Suprapubic skin (tissue), 4 donors: ENCODE data around the gene CTSH. TPM values are rescaled to one million over a fixed set of nuclear protein-coding genes. Genes with fewer than 3 reads are reported as not detected.

Source experiments
- DNase-seq, 2 donors: peaks; one replicate each; pipeline ENCODE4 v3.0.0-alpha.2; 2019; ENCODE audit warnings: low spot score in 2 of 2
- H3K27ac ChIP-seq: fragments of 200-600 bp; sonication (generic); one replicate; pipeline ENCODE4 v1.5.1; 2019
- H3K27me3 ChIP-seq: fragments of 200-600 bp; sonication (generic); one replicate; pipeline ENCODE4 v1.5.1; 2019
- H3K36me3 ChIP-seq: fragments of 200-600 bp; sonication (generic); one replicate; pipeline ENCODE4 v1.5.1; 2019
- H3K4me1 ChIP-seq: fragments of 200-600 bp; sonication (generic); one replicate; pipeline ENCODE4 v1.5.1; 2019
- H3K4me3 ChIP-seq: fragments of 200-600 bp; sonication (generic); one replicate; pipeline ENCODE4 v1.5.1; 2019; ENCODE audit warnings: mild to moderate bottlenecking
- H3K9me3 ChIP-seq: fragments of 200-600 bp; sonication (generic); one replicate; pipeline ENCODE4 v1.5.1; 2019
- EP300 ChIP-seq: sonication (generic); formaldehyde crosslinking; IDR thresholded peaks from one replicate; pipeline ENCODE4 v1.6.1; 2017; ENCODE audit warnings: antibody characterized with exemption
- POLR2A ChIP-seq, 2 donors: fragments of 450-650 bp; IDR thresholded peaks; one replicate each; pipeline ENCODE4 v1.6.1; 2017; ENCODE audit warnings: antibody characterized with exemption in 2 of 2, mild to moderate bottlenecking in 2 of 2, moderate library complexity in 2 of 2
- POLR2AphosphoS5 ChIP-seq, 3 donors: sonication (generic); formaldehyde crosslinking; IDR thresholded peaks; one replicate each; pipeline ENCODE4 v1.6.1; 2017; ENCODE audit warnings: antibody characterized with exemption in 3 of 3
- WGBS: methylation state at CpG from one replicate; pipeline ENCODE4 v1.1.5; 2018; 5-methylcytosine and 5-hydroxymethylcytosine counted together
- total RNA-seq, 4 donors: library from RNA; depleted of rRNA; stranded (reverse); fragments of >200 nt; gene quantifications; one replicate each; pipeline ENCODE4 v1.1.0, GENCODE V29; 2016
- TF ChIP-seq, protein P1 (sequence below), 2 donors: fragments of 200-600 bp in 1 of 2; fragments of 450-650 bp in 1 of 2; sonication (generic) in 1 of 2; IDR thresholded peaks; one replicate each; pipeline ENCODE4 v1.5.1; 2016 to 2019; ENCODE audit warnings: antibody characterized with exemption in 2 of 2, mild to moderate bottlenecking in 1 of 2, moderate library complexity in 1 of 2

The CTSH gene
- total RNA-seq, 4 donors from 2014 or later: 98.4 to 308 (median 219) TPM

DNA sequence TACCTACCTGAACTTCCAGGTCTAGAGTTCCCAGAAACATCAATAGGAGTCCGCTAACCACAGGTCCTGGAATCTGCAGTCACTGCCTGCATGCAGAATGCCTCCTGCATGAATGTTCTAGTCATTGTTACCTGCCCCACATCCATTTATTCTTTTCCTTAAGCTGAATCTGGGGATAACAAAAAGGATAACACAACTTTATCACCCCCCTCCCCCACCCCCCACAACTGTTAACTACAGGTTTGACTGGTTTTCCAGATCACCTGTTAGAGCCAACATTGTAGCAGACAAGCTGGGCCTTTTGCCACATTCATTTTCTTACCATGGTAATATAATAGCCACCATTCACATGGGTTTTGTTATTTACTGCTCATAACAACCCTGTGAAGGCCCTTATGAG lies 4.6 kb upstream of the CTSH start:
- no peak for DNase-seq
- H3K27ac ChIP-seq: no peak overlapping the region
- TF ChIP-seq POLR2A (IDR thresholded peaks at IDR 0.05): no peak
- TF ChIP-seq, protein P1, sequence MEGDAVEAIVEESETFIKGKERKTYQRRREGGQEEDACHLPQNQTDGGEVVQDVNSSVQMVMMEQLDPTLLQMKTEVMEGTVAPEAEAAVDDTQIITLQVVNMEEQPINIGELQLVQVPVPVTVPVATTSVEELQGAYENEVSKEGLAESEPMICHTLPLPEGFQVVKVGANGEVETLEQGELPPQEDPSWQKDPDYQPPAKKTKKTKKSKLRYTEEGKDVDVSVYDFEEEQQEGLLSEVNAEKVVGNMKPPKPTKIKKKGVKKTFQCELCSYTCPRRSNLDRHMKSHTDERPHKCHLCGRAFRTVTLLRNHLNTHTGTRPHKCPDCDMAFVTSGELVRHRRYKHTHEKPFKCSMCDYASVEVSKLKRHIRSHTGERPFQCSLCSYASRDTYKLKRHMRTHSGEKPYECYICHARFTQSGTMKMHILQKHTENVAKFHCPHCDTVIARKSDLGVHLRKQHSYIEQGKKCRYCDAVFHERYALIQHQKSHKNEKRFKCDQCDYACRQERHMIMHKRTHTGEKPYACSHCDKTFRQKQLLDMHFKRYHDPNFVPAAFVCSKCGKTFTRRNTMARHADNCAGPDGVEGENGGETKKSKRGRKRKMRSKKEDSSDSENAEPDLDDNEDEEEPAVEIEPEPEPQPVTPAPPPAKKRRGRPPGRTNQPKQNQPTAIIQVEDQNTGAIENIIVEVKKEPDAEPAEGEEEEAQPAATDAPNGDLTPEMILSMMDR (IDR thresholded peaks at IDR 0.05): no peak
- TF ChIP-seq POLR2AphosphoS5 (IDR thresholded peaks at IDR 0.05): no peak
- TF ChIP-seq EP300: no peak
- no peaks in the 10 kb centered on the region for H3K27me3 ChIP-seq
- no peaks in the 10 kb centered on the region for H3K36me3 ChIP-seq
- no peak overlapping the region for H3K4me3 ChIP-seq
- 0% methylated on average over 1 of the region's 1 CpG for WGBS
- no peaks in the 10 kb centered on the region for H3K9me3 ChIP-seq
- peaks cover 22% of the 10 kb centered on the region for H3K4me1 ChIP-seq

DNA sequence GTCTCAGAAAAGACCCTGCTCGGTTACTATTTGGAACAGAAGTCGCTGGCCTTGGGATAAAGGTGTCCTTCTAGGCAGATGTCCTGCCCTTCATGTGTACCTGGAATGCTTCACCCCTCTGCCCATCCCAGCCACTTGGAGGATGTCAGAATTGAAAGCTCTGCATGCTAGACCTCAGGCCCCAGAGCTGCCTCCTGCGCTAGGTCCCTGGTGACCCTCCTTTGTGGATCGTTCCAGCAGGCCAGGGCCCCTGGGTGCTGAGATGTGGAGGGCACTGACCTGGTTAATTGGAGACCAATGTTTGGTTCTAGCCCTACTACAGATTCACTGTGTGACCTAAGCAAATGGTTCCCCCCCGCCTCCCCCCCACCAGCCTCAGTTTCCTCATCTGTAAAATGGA lies 2.7 kb upstream of the CTSH start:
- TF ChIP-seq POLR2A (IDR thresholded peaks at IDR 0.05): no peak
- TF ChIP-seq, protein P1 (IDR thresholded peaks at IDR 0.05): no peak
- TF ChIP-seq EP300: no peak
- TF ChIP-seq POLR2AphosphoS5 (IDR thresholded peaks at IDR 0.05): no peak
- 97% methylated on average over 3 of the region's 5 CpGs for WGBS
- no peak overlapping the region for H3K27ac ChIP-seq

DNA sequence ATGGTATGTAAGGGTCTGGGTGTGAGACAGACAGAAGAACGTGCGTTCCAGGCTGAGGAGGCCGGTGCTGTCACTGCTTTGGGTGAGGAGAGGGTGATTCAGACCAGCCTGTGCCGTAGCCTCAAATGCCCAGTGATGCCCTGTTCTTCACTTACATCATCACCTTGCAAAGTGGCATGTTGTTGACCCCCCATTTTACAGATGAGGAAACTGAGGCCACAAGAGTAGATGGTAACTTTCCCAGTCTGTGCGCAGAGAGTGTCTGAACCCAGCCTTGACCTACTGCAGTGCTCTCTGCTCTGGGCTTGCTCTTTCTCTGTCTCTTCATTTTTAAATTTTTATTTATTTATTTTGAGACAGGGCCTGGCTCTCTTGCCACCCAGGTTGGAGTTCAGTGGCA lies 1.6 kb upstream of the CTSH start:
- 76% methylated on average over 5 of the region's 5 CpGs for WGBS
- Histone ChIP-seq H3K36me3 (no peaks in the 10 kb centered on the region), H3K9me3 (no peaks in the 10 kb centered on the region), H3K27ac (no peak overlapping the region), H3K4me1 (peaks cover 30% of the 10 kb centered on the region), H3K4me3 (no peak overlapping the region), H3K27me3 (no peaks in the 10 kb centered on the region)
- TF ChIP-seq POLR2AphosphoS5 (IDR thresholded peaks at IDR 0.05): no peak
- DNase-seq: no peak

More for the DNA sequence above, 2.7 kb upstream of the CTSH start:
- Histone ChIP-seq H3K36me3 (no peaks in the 10 kb centered on the region), H3K4me1 (peaks cover 36% of the 10 kb centered on the region), H3K4me3 (no peak overlapping the region), H3K27me3 (no peaks in the 10 kb centered on the region), H3K9me3 (no peaks in the 10 kb centered on the region)
- DNase-seq: no peak

DNA sequence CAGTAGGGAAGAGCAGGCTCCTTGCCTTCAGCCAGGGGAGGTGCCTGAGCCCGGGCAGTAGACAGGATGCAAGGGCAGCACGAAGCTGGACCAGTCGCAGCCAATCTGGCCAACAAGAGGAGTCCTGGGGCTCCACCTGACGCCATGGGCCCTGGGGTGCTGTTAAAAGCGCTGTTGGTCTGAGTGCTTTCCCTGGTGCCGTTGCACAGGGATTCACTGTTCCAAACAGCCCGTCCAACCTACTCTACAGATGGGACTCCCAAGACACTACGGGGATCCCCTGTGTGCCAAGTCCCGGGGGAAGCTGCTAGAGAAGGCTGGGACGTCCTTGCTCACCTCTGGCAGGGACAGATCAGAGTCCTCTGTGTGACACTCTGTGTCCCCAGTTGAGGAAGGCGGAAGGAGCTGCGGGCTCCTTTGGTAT lies 632 bp downstream of the CTSH start:
- WGBS: 47% methylated on average over 11 of the region's 12 CpGs
- no peaks in the 10 kb centered on the region for H3K36me3 ChIP-seq
- H3K27ac ChIP-seq: peak overlapping the region; percentile 62
- H3K4me3 ChIP-seq: peak overlapping the region; percentile 53
- H3K27me3 ChIP-seq: no peaks in the 10 kb centered on the region
- DNase-seq: no peak
- H3K4me1 ChIP-seq: peaks cover 25% of the 10 kb centered on the region
- no peak for TF ChIP-seq EP300
- TF ChIP-seq, protein P1 (IDR thresholded peaks at IDR 0.05): no peak
- no peaks in the 10 kb centered on the region for H3K9me3 ChIP-seq

DNA sequence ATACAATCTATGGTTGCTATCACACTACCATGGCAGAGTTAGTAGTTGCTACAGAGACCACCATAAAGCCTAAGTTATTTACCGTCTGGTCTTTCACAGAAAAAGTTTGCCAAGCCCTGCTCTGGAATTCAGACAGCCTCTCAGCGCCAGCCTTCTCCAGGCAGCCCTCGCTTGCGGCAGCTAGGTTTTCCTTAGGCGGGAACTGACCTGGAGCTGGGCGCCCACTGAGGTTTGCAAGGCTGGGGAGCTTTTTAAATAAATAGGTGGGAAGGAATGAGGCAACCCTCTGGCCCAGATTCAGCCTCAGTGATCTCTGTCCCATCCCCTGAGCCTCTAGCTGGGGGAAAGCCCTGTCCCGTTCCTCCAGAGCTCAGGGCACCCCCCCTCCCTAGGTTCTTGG lies 1.2 kb downstream of the CTSH start:
- peak overlapping the region; percentile 53 for H3K4me3 ChIP-seq
- no peak for DNase-seq
- H3K9me3 ChIP-seq: no peaks in the 10 kb centered on the region
- H3K27me3 ChIP-seq: no peaks in the 10 kb centered on the region
- peaks cover 25% of the 10 kb centered on the region for H3K4me1 ChIP-seq
- no peak for TF ChIP-seq EP300
- TF ChIP-seq, protein P1 (IDR thresholded peaks at IDR 0.05): no peak
- TF ChIP-seq POLR2AphosphoS5 (IDR thresholded peaks at IDR 0.05): no peak
- no peak for TF ChIP-seq POLR2A (IDR thresholded peaks at IDR 0.05)
- WGBS: 67% methylated on average over 7 of the region's 7 CpGs
- H3K27ac ChIP-seq: no peak overlapping the region
- H3K36me3 ChIP-seq: no peaks in the 10 kb centered on the region

DNA sequence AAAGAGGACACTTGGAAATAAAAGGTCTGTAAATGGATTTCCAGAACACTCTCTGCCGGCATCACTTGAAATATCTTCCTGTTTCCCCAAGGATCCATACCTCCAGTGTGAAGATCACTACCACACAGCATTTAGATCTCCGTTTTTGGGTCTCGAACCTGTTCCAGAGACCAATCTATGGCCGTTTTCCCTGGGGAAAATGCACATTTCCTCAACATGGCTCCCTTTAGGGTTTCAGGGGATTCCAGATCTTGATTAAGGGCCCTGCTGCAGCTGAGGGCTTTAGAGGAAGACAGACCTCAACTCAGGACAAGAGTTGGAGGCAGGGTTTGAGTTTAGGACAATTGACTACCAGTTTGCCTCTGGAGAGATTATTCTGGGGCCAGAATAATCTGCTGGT lies 2.1 kb downstream of the CTSH start:
- no peak for DNase-seq
- Histone ChIP-seq H3K27ac (no peak overlapping the region), H3K4me1 (peaks cover 35% of the 10 kb centered on the region), H3K36me3 (no peaks in the 10 kb centered on the region), H3K9me3 (no peaks in the 10 kb centered on the region), H3K27me3 (no peaks in the 10 kb centered on the region), H3K4me3 (no peak overlapping the region)
- 97% methylated on average over 4 of the region's 4 CpGs for WGBS
- no peak for TF ChIP-seq POLR2AphosphoS5 (IDR thresholded peaks at IDR 0.05)
- no peak for TF ChIP-seq EP300
- TF ChIP-seq, protein P1 (IDR thresholded peaks at IDR 0.05): no peak
- no peak for TF ChIP-seq POLR2A (IDR thresholded peaks at IDR 0.05)
